ENCODE data around the gene RIC8A.

DNA sequence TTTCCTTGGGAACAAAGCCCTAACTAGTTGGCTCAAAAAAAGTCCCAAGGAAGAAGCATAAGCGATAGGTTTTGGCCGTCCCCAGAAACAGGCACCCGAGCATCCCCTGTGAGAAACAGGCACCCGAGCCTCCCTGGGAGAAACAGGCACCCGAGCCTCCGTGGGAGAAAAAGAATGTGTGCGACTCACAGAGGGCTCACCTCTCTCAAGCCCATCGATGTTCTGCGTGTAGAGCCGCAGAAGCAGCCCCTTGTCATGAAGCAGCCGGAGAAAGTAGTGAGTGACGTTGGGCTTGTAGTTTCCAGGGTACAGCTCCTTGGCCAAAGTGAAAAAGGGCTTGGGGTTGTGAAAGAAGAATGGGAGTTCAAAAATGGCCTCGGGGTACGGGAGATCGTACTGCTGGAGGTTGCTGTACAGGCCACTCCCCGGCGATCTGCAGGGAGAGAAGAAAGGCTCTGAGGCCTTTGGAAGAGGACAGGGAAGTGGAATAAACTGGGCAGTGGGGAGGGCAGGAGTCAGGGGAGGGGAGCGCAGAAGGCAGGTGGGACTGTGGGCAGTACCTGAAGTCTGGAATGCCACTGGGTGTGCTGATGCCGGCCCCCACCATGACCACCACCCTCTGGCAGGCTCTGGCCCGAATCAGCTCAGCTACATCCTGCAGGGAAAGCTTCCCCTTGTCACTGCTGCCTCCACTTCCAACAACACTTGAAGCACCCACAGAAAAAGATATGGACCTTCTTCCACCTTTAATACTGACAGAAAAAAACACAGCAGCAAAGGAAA lies 25.5 kb downstream of the RIC8A start:
- TF ChIP-seq MAX (IDR thresholded peaks at IDR 0.05) (no peak), TAF1 (IDR thresholded peaks at IDR 0.05; ENCODE audit: low read depth) (no peak), REST (IDR thresholded peaks at IDR 0.05; ENCODE audit: low read depth) (no peak), FOXM1 (IDR thresholded peaks at IDR 0.05; ENCODE audit: borderline replicate concordance, low read depth) (no peak), TEAD4 (IDR thresholded peaks at IDR 0.05) (no peak), RAD21 (IDR thresholded peaks at IDR 0.05; ENCODE audit: low read depth) (no peak), NFIC (IDR thresholded peaks at IDR 0.05) (no peak), EP300 (IDR thresholded peaks at IDR 0.05; ENCODE audit: borderline replicate concordance) (no peak), USF1 (IDR thresholded peaks at IDR 0.05) (no peak), YY1 (IDR thresholded peaks at IDR 0.05; ENCODE audit: low read depth) (no peak), ZBTB7A (IDR thresholded peaks at IDR 0.05; ENCODE audit: low read depth) (no peak), TCF12 (IDR thresholded peaks at IDR 0.05; ENCODE audit: low read depth) (no peak)

Data from Ishikawa (cell line).